Astrocyte (in vitro differentiated cells and primary cell): ENCODE measurements around the gene APBA3.

Experiments
- CTCF ChIP-seq: IDR thresholded peaks from 2 replicates; pipeline ENCODE4 v1.5.1; 2011; ENCODE audit warnings: low read depth, mild to moderate bottlenecking, inconsistent platforms, low read length, moderate library complexity; ENCODE audit not compliant: insufficient read depth
- EZH2 ChIP-seq: IDR thresholded peaks from 2 replicates; pipeline ENCODE4 v1.6.1; 2012; ENCODE audit warnings: mild to moderate bottlenecking, low read length, inconsistent platforms; ENCODE audit not compliant: insufficient read depth

GRCh38 chr19:3798137-3798536 lies 36.6 kb upstream of the APBA3 start:
- TF ChIP-seq CTCF (no peak), EZH2 (no peak)
